T-helper 9 cell (primary cell): Measurements from ENCODE around the gene STK24.

Source experiments
- DNase-seq: peaks from one replicate; pipeline ENCODE4 v3.0.0-alpha.2; 2020

STK24 gene

GRCh38 chr13:98509271-98510155 is 67.4 kb downstream of the STK24 start:
- no peak for DNase-seq

GRCh38 chr13:98508685-98509084 is 68.2 kb downstream of the STK24 start:
- no peak for DNase-seq

DNA sequence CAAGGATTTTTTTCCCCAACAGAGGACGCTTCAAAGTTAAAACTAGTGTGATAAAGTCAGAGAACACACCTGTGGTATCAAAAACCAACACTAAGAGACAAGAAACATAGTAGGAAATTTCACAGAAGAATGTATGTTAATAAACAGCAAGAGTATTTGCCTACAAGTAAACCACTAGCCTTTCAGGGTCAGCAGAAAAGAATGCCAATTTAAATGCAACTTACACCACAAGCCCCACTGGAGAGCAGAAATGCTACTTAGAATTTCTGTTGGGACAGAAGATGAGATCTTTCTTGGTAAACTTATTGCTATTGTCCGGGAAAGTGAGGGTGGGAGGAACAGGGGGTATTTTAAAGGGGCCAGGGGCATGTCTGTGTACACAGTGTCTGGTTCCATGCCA is 68.6 kb downstream of the STK24 start:
- no peak for DNase-seq

DNA sequence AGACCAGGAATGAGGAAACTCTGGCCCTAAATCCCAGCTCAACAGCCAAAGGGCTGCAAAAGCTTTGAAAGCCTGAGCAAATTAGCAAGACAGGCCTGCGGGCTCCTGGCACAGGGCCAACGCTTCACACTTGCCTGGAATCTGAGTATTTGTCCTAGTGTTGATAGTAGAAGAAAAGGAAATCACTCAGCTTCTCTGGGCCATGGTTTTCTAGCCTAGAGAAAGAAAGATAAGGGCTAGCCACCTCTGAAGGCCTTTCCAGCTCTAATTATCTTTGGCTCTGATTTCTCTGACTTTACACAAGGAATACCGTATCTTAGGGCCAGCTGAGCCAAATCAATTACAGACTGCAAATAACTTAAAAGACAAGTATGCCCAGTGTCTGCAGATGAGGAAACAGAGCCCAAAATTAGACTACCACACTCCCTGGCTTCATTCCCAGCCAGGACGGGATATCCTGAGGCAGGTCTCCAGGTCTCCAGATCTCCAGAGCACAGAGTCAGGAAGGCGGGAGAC is 69.6 kb downstream of the STK24 start:
- DNase-seq = no peak

DNA sequence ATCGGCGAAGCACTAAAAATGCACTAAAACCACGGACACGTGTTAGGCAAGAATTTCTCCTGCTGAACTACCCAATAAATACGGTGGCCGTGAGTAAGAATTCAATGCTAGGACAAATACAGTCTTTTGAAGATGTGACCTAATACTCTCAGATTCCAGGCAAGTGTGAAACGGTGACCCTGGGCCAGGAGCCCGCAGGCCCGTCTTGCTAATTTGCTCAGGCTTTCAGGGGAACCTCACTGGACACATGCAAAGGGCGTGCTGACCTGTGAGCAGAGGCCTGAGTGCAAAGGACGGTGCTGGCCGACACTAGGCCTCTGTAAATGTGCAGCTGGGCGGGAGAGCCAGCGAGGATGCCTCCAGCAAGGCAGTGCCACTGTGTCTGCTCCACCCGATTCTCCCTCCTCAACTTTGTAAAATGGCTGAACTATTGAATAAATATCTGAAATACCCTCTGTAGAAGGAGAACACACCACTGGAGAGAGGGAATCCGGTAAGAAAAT is 70.1 kb downstream of the STK24 start:
- DNase-seq = no peak

- no peak for DNase-seq
These were observed 70.6 kb downstream of the STK24 start for GRCh38 chr13:98506322-98506721.

- no peak for DNase-seq
These were observed 71.7 kb downstream of the STK24 start for GRCh38 chr13:98505217-98505616.

GRCh38 chr13:98504371-98504963 is 72.4 kb downstream of the STK24 start:
- no peak for DNase-seq

DNA sequence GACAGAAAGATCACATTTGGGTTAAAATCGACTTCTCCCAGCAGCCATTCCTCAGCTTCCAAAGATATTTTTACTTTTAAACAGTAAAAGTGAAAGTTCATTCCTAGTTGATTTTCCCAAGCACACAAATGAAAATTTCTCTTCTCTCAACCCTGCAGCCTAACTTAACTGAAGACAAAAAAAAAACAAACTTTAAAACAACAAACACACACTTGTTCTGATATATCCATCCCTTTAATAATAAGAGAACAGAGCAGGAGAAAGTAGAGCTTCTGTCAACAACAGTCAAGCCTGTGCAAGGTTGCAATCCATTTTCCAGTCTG is 72.9 kb downstream of the STK24 start:
- DNase-seq = no peak

- no peak for DNase-seq
These were observed 73.5 kb downstream of the STK24 start for GRCh38 chr13:98503175-98504028.

DNA sequence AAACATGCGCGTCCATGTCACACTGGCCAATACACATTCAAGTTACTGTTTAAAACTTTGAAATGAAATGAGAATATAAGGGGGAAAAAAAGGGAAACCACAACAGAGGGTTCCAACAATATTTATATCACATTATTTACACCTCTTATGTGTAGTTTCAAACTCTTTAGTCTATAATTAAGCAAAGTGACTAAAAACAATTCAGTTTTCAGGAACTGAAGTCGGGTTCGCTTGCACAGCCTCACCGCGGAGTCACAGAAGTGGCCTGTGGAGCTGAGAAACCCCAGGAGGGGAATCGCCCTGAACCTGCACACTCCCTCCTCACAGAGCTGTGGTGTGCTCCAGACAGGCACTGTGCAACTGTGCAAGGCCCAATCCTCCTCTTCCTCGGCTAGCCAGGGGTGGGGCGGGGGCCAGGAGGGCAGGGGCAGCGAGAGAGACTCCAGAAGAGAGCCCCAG is 75.9 kb downstream of the STK24 start:
- DNase-seq = no peak

DNA sequence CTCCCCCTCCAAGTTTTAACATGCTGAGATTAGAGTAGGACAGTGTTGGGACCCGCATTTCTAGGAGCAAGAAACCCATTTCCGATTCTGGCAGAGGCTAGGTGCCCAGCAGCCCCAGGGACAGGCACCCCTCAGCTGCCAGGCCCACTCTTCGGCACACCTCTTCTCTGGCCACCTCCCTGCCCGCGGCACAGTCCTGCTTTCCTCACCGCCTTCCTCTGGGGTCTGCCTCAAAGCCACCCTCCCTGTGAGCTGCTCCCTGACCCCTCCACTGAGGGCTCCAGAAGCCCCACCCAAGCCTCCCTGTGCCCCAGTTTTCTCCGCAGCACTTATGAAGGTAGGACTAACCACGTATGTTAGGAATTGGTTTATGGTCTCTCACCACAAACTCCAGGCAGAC is 79.9 kb downstream of the STK24 start:
- DNase-seq = no peak

- DNase-seq = no peak
These were observed 80.5 kb downstream of the STK24 start for GRCh38 chr13:98496479-98496791.

DNA sequence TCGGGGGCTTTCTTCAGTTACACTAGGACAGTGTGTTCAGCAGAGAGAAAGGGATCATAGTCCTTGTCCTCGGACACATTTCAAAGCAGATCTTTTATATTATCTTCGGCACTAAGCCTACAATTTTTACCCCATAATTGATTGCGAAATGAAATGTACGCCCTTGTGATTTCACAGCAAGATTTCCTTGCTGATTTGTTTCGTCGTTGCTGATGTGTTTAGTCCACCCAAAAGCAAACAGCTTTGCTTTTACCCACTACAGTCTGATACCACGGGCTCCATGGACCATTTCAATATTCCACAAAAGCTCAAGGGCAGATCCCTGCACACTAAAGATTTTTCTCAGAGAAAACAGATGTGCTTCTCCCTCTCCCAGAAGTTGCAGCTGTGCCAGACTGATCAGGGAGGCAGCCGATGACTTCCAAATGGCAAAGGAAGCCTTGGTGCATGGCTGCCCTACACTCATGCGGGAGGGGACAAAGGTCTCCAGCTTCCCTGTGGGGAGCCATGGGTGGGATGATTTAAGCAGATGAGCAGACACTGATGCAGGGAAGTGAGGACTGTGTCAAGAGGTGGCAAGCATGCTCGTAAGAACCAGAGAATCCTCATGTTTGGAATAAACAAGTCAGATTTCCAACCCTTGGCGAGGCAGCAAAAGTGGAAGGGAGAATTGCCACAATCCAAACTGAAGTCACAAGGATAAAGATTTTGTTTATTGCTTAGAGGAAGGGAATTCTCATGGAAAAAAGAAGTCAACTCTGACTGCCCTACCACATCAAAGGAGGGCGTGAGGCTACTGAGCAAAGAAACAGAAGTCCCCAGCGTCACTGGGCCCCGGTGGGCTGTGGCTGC is 81.1 kb downstream of the STK24 start:
- DNase-seq = no peak

GRCh38 chr13:98494769-98495168 is 82.1 kb downstream of the STK24 start:
- no peak for DNase-seq

DNA sequence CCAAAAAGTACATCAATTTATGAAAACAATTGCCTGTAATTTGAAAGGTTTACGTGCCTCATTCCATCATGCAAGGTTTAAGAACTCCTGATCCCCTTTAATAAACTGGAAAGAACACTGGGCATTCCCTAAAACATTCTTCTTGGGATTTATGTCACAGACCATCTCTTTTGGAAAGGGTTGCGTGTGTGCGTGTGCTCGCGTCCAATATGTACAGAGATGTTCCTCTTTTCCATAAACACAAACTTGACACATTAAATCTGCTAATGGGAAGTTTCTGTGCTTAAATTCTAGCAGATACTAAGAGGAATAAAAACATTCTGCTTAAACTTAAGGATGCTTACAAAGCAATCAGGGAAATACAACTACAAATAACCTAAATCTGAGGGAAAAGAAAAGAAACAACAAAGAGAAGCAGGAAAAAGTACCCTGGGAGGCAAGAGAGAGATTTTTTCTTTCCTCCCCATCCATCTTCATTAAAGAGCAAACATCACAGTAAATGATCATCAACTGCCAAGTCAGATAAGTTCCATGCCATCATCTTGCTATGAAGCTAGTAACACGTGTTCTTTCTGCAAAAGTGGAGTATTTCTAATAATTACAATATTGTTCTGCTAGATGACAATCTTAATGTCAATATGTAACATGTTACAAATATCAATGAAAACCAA is 83.7 kb downstream of the STK24 start:
- no peak for DNase-seq

- no peak for DNase-seq
These were observed 84.4 kb downstream of the STK24 start for GRCh38 chr13:98492335-98493041.

- no peak for DNase-seq
These were observed 86.0 kb downstream of the STK24 start for GRCh38 chr13:98490866-98491265.

GRCh38 chr13:98490195-98490836 is 86.6 kb downstream of the STK24 start:
- DNase-seq = no peak

- DNase-seq = no peak
These were observed 87.3 kb downstream of the STK24 start for GRCh38 chr13:98489446-98490194.
